PFSK-1 (cell line): Measurements from ENCODE around the gene AHNAK2.

Source experiments
- FOXP2 ChIP-seq: optimal IDR thresholded peaks from 2 replicates; pipeline ENCODE3; 2011; ENCODE audit warnings: borderline replicate concordance, control low read depth, inconsistent platforms; ENCODE audit not compliant: insufficient read depth; ENCODE audit errors: extremely low read length, extremely low read depth
- POLR2AphosphoS5 ChIP-seq: IDR thresholded peaks from 2 replicates; pipeline ENCODE4 v1.6.1; 2012; ENCODE audit warnings: low read depth, mild to moderate bottlenecking, control low read depth, low read length, moderate library complexity
- TAF1 ChIP-seq: IDR thresholded peaks from 2 replicates; pipeline ENCODE4 v1.6.1; 2012; ENCODE audit warnings: low read length, control low read depth, borderline replicate concordance; ENCODE audit not compliant: insufficient read depth
- TF ChIP-seq, protein P1 (sequence below), 2 experiments: IDR thresholded peaks; 2 replicates each; pipeline versions ENCODE4 v1.6.1 to v1.8.0; 2011 to 2012; ENCODE audit warnings: low read depth in 2 of 2, low read length in 2 of 2, control low read depth in 1 of 2, inconsistent platforms in 1 of 2, mild to moderate bottlenecking in 1 of 2, moderate library complexity in 1 of 2; ENCODE audit not compliant: insufficient read depth in 1 of 2

DNA sequence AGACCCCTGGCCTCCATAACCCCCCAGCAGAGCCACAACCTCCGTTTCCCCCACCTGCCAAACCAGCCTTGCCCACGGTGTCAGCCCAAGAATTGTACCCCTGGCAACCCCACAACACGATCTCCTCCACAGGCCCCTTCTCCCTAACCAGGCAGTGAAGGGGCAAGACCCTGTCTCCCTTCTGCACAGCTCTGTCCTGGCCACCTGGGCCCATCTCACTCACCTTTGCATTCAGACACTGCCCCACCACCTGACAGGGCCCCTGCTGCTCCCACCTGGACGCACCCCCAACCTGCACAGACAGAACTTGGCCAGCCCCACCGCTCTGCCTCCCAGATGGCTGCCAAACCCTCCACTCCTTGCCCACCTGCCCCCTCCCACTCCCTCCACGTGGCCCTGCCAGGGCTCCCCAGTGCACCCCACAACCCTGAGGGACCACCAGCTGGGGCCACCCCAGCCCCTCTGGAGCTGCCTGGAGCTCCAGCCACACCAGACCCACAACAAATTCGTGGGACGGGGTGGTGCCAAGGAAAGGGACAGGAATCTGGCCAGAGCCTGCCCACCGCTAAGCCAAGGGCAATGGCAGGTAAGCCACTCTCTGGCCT is 11.8 kb downstream of the AHNAK2 start:
- TF ChIP-seq, protein P1, sequence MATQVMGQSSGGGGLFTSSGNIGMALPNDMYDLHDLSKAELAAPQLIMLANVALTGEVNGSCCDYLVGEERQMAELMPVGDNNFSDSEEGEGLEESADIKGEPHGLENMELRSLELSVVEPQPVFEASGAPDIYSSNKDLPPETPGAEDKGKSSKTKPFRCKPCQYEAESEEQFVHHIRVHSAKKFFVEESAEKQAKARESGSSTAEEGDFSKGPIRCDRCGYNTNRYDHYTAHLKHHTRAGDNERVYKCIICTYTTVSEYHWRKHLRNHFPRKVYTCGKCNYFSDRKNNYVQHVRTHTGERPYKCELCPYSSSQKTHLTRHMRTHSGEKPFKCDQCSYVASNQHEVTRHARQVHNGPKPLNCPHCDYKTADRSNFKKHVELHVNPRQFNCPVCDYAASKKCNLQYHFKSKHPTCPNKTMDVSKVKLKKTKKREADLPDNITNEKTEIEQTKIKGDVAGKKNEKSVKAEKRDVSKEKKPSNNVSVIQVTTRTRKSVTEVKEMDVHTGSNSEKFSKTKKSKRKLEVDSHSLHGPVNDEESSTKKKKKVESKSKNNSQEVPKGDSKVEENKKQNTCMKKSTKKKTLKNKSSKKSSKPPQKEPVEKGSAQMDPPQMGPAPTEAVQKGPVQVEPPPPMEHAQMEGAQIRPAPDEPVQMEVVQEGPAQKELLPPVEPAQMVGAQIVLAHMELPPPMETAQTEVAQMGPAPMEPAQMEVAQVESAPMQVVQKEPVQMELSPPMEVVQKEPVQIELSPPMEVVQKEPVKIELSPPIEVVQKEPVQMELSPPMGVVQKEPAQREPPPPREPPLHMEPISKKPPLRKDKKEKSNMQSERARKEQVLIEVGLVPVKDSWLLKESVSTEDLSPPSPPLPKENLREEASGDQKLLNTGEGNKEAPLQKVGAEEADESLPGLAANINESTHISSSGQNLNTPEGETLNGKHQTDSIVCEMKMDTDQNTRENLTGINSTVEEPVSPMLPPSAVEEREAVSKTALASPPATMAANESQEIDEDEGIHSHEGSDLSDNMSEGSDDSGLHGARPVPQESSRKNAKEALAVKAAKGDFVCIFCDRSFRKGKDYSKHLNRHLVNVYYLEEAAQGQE (IDR thresholded peaks at IDR 0.05; ENCODE audit: insufficient read depth in 1 of 2, low read depth in 2 of 2, low read length in 2 of 2) = no peak
- no peak for TF ChIP-seq POLR2AphosphoS5
- TF ChIP-seq FOXP2 = no peak
- no peak for TF ChIP-seq TAF1
